K562 (cell line): ENCODE data around the gene CDK14. TPM values are rescaled to one million over a fixed set of nuclear protein-coding genes. Genes with fewer than 3 reads are reported as not detected.

ENCODE experiments used
- BRF1 ChIP-seq: IDR thresholded peaks from 3 replicates; pipeline ENCODE4 v1.6.1; 2011; ENCODE audit warnings: borderline replicate concordance, mild to moderate bottlenecking; ENCODE audit not compliant: insufficient read length; ENCODE audit errors: extremely low read depth
- CEBPG ChIP-seq, 3 experiments: fragments of 200-800 bp in 1 of 3; sonication (Bioruptor generic) in 1 of 3; sonication (generic) in 1 of 3; formaldehyde crosslinking in 1 of 3; IDR thresholded peaks in 2 of 3; conservative IDR thresholded peaks in 1 of 3; 2 replicates each; pipeline versions ENCODE4 v1.6.1 to v1.8.0; 2016 to 2022; ENCODE audit warnings: missing compliant biosample characterization in 2 of 3, missing genetic modification characterization in 2 of 3, mild to moderate bottlenecking in 1 of 3, missing genetic modification reagents in 1 of 3
- GATA2 ChIP-seq: sonication (generic); formaldehyde crosslinking; IDR thresholded peaks from 2 replicates; pipeline ENCODE4 v1.4.0; 2020; ENCODE audit warnings: mild to moderate bottlenecking, missing genetic modification reagents
- NONO ChIP-seq, 2 experiments: fragments of 200-400 bp in 1 of 2; fragments of 450-650 bp in 1 of 2; formaldehyde crosslinking in 1 of 2; IDR thresholded peaks; 2 replicates each; pipeline ENCODE4 v1.6.1; 2017; ENCODE audit warnings: low read depth in 2 of 2, mild to moderate bottlenecking in 2 of 2, moderate library complexity in 2 of 2, low read length in 1 of 2
- STAG1 ChIP-seq: sonication (generic); formaldehyde crosslinking; IDR thresholded peaks from 2 replicates; pipeline ENCODE4 v1.5.0; 2020; ENCODE audit warnings: missing genetic modification reagents, borderline replicate concordance
- TBP ChIP-seq: optimal IDR thresholded peaks from 2 replicates; pipeline ENCODE3; 2011; ENCODE audit warnings: low read depth, low read length, improper control_type of control experiment
- YY1 ChIP-seq, 3 experiments: IDR thresholded peaks; 2 replicates each; pipeline ENCODE4 v1.6.1; 2011; ENCODE audit warnings: low read length in 2 of 3, mild to moderate bottlenecking in 2 of 3, moderate library complexity in 2 of 3, borderline replicate concordance in 1 of 3, control low read depth in 1 of 3, low read depth in 1 of 3; ENCODE audit not compliant: insufficient read depth in 3 of 3, insufficient replicate concordance in 2 of 3, control insufficient read depth in 1 of 3, insufficient read length in 1 of 3; ENCODE audit errors: extremely low read depth in 1 of 3
- ZFPM2 ChIP-seq: fragments of 250-450 bp; sonication (Bioruptor Pico); IDR thresholded peaks from 2 replicates; pipeline ENCODE4 v1.5.1; 2022; ENCODE audit warnings: mild to moderate bottlenecking
- ZKSCAN8 ChIP-seq: fragments of 200-800 bp; sonication (Bioruptor generic); IDR thresholded peaks from 2 replicates; pipeline ENCODE4 v1.6.1; 2016; ENCODE audit warnings: missing genetic modification characterization, missing compliant biosample characterization
- ZNF253 ChIP-seq: fragments of 250-450 bp; sonication (Bioruptor Pico); conservative IDR thresholded peaks from 2 replicates; pipeline ENCODE4 v1.6.1; 2021; ENCODE audit warnings: mild to moderate bottlenecking
- polyA plus RNA-seq, 8 experiments: library from polyadenylated mRNA; depleted of rRNA in 4 of 8; stranded (reverse) in 5 of 8; unstranded in 3 of 8; fragments of >200 nt; fragmentation: Nextera tagmentation in 2 of 8; fragmentation: Illumina TruSeq in 1 of 8; extraction: Ambion mirVana in 2 of 8; extraction: Trizol in 1 of 8; gene quantifications; 2 replicates each; pipeline versions ENCODE4 v1.2.1 to v1.2.3, GENCODE V29; 2011 to 2014; ENCODE audit warnings: inconsistent platforms in 1 of 8, missing spikeins in 1 of 8
- total RNA-seq, 7 experiments: library from RNA; depleted of rRNA in 6 of 7; stranded (reverse); fragments of >200 nt in 6 of 7; fragmentation: Illumina TruSeq in 2 of 7; extraction: Trizol in 2 of 7; gene quantifications; 2 replicates each; pipeline versions ENCODE4 v1.2.1 to v1.2.3, GENCODE V29; 2011 to 2021; ENCODE audit warnings: low replicate concordance in 1 of 7
- TF ChIP-seq, protein P1 (sequence below), 2 experiments: IDR thresholded peaks; 2 replicates each; pipeline ENCODE4 v1.6.1; 2011; ENCODE audit warnings: borderline replicate concordance in 1 of 2, control low read depth in 1 of 2, low read depth in 1 of 2, low read length in 1 of 2, mild to moderate bottlenecking in 1 of 2, mixed read lengths in 1 of 2, moderate library complexity in 1 of 2; ENCODE audit not compliant: insufficient read depth in 1 of 2, insufficient read length in 1 of 2, poor library complexity in 1 of 2, severe bottlenecking in 1 of 2; ENCODE audit errors: extremely low read depth in 1 of 2
- TF ChIP-seq, protein P2 (sequence below): sonication (generic); formaldehyde crosslinking; IDR thresholded peaks from 2 replicates; pipeline ENCODE4 v1.8.0; 2022; ENCODE audit warnings: mild to moderate bottlenecking, missing genetic modification reagents

Gene CDK14
- total and polyA plus RNA-seq, 9 of the 15 experiments (the other 6 are each of a cell fraction or from before 2014, with no cell fraction given), result 0.03 to 0.91 (median 0.16) TPM

DNA sequence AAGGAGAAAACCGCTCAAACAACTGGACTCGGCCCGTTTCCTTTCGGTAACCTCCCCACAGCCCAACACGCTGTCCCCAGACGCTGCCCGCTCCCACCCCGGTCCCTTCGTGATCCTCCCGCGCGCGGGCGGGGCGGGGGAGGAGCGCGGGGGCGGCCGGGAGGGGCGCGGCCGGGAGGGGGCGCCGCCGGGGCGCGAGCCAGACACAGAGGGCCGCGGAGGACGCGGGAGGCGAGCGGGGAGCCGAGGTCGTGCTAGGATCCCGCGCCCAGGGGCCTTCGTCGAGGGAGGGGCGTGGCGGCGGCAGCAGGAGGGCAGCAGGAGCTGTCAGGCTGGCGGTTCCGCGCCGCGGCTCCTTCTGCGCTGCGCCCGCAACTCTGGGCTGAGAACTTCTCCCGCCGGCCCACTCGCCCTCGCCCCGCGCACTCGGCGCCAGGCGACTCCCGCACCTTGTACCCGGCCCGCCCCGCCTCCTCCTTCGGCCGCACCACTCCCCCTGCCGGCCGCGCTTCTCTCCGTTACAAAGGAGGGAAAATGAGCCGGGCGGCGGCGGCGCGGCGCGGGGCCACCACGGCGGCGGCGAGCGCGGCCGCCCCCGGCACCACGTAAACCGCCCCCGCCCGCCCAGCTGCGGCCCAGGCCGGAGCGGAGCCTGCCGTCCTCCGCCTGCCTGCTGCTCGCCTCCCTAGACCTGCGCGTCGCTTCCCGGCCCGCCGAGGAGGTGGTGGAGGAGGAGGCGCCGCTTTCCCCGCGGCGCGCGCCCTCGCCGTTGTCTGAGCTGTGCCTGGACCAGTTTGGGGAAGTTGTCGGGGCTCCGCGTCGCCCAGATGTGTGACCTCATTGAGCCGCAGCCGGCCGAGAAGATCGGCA lies at the start of gene CDK14 (continued):
- TF ChIP-seq, protein P1, sequence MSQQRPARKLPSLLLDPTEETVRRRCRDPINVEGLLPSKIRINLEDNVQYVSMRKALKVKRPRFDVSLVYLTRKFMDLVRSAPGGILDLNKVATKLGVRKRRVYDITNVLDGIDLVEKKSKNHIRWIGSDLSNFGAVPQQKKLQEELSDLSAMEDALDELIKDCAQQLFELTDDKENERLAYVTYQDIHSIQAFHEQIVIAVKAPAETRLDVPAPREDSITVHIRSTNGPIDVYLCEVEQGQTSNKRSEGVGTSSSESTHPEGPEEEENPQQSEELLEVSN (IDR thresholded peaks at IDR 0.05; ENCODE audit: borderline replicate concordance in 1 of 2, extremely low read depth in 1 of 2, insufficient read depth in 1 of 2, insufficient read length in 1 of 2, low read depth in 1 of 2, low read length in 1 of 2, poor library complexity in 1 of 2, severe bottlenecking in 1 of 2), result peak; percentile 80 to 93
- peak in 2 of 3 experiments; percentile 6 to 10 for TF ChIP-seq YY1 (IDR thresholded peaks at IDR 0.05; ENCODE audit: borderline replicate concordance in 1 of 3, control insufficient read depth in 1 of 3, extremely low read depth in 1 of 3, insufficient read depth in 3 of 3, insufficient read length in 1 of 3, insufficient replicate concordance in 2 of 3, low read depth in 1 of 3, low read length in 2 of 3)
- TF ChIP-seq STAG1 (CRISPR knock-in tag), result no peak
- TF ChIP-seq NONO (IDR thresholded peaks at IDR 0.05; ENCODE audit: low read depth in 2 of 2, low read length in 1 of 2), result 0 out of 4 replicates have a peak, but pooled peaks of 1 of the 2 experiments have one; percentile 27
- TF ChIP-seq, protein P2, sequence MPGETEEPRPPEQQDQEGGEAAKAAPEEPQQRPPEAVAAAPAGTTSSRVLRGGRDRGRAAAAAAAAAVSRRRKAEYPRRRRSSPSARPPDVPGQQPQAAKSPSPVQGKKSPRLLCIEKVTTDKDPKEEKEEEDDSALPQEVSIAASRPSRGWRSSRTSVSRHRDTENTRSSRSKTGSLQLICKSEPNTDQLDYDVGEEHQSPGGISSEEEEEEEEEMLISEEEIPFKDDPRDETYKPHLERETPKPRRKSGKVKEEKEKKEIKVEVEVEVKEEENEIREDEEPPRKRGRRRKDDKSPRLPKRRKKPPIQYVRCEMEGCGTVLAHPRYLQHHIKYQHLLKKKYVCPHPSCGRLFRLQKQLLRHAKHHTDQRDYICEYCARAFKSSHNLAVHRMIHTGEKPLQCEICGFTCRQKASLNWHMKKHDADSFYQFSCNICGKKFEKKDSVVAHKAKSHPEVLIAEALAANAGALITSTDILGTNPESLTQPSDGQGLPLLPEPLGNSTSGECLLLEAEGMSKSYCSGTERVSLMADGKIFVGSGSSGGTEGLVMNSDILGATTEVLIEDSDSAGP (CRISPR knock-in tag), result no peak
- no peak for TF ChIP-seq BRF1
- no peak for TF ChIP-seq CEBPG (CRISPR knock-in tag; IDR thresholded peaks at IDR 0.05)
- TF ChIP-seq CEBPG (tag; conservative IDR thresholded peaks at IDR 0.05 in 1 of 2, IDR thresholded peaks at IDR 0.05 in 1 of 2), result no peak
- TF ChIP-seq GATA2 (CRISPR knock-in tag), result no peak
- no peak for TF ChIP-seq ZKSCAN8 (CRISPR knock-in tag)
- no peak for TF ChIP-seq ZNF253 (CRISPR knock-in tag)
- TF ChIP-seq TBP, result peak; percentile 18
- no peak for TF ChIP-seq ZFPM2
